Medulla oblongata (tissue), 1 donor: Measurements from ENCODE around the gene KCNJ13.
A peak's percentile ranks its signal among the peaks of the same experiment; 100 is the strongest.
"Not testable (repeated sequence)": the region's sequence is repeated elsewhere in the genome, so short reads cannot be mapped to it uniquely, and the experiment has no call there.

Experiments used
- DNase-seq: peaks from one replicate; pipeline ENCODE4 v3.0.0-alpha.2; 2015; ENCODE audit errors: extremely low spot score

The KCNJ13 gene

DNA sequence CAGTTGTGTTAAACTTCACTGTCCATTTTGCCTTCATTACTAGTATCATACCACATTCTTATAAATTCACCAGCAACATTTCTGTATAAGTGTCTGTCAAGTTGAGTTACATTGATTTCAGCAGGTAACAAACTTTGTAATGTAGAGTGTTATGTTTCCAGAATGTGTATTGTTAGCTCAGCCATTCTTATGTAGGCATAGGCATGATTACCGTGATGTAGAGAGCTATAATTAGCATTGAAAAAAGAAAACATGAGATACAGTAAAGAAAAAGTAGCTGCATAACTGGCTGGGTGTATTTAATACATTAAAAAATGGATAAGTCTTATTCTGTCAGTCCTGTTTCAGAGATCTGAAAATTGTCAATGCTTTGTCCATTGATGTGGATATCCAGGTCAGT is 8.5 kb downstream of the KCNJ13 start:
- no peak for DNase-seq

DNA sequence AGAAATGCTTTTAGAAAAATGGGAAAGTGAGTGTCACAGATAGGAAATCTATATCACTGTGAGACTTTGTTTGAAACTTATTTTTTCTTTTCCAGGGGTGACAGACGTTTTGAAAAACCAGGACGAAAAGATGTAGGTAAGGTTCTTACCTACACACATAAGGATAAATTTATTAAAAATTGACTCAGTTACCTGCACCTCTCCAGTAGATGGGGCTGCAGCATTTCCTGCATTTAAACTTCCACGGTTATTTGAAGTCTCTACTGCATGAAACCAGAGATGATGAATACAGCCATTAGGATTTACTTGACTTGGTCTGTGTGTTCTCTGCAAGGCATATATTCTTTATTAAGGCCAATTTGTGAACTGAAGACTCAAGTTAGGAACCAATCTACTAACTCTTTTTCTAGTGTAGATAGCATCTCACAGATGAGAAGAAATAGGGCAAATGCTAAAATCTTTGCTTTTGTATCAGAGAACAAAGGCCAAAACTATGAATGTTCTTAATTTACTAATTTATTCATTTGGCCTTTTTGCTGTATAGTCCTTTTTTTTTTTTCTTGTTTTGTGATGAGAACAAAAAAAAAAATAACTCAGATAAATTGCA is 15.0 kb downstream of the KCNJ13 start:
- peak; percentile 26 for DNase-seq

DNA sequence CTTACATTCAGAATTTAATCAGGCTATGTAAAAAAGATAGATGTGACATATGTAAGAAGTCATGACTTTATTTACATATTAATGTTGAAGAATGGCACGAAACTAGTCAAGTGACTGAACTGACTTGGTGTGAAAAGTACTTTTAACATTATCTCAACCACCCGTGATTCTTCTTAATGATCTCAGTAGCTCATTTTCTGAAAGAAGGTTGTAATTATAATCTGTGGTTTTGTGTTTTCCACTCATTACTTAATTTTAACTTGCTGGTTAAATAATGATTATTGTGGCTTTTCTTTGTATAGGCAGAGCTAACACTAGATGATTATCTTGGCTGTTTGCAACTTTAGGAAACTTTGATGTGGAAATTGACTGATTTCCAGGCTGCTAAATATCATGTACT is 18.5 kb downstream of the KCNJ13 start:
- no peak for DNase-seq

DNA sequence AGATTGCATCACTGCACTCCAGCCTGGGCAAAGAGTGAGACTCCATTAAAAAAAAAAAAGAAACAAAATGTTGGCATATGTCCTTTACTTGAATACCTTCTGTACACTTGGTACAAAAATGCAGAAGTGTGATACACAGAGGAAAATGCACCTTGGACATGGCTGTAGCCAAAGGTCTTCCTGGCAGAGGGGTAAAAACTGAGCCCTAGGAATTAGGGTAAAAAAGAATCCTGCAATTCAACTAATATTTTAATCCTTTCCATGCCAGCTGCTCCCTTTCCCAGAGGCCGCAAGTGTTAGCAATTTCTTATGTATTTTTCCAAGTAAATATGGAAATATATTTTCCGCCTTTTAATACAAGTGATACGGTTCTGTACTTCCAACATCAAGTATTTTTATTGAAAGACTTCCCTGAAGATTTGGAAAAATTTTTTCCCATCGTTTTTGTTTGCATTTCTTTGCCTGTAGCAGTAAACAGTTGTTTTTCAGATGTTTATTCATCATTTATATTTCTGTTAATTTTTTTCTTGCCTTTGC is 26.2 kb downstream of the KCNJ13 start:
- DNase-seq = no peak

DNA sequence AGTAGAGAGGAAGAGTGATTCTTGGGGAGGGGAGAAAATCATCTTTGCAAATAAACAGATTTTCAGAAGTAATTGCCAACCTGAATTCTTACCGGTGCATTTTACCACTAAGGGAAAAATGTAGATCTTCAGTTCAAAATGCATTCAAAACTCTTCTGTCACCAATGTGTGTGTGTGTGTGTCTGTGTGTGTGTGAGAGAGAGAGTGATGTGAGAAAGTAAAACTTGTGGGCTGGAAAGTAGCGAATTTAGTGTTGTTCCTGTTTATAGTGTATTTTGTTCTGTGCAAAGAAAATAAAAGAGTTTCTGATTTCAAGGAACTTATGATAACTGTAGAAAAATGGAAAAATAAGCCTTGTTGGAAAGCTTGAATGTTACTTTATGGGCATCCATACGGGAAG is 27.0 kb downstream of the KCNJ13 start:
- no peak for DNase-seq

DNA sequence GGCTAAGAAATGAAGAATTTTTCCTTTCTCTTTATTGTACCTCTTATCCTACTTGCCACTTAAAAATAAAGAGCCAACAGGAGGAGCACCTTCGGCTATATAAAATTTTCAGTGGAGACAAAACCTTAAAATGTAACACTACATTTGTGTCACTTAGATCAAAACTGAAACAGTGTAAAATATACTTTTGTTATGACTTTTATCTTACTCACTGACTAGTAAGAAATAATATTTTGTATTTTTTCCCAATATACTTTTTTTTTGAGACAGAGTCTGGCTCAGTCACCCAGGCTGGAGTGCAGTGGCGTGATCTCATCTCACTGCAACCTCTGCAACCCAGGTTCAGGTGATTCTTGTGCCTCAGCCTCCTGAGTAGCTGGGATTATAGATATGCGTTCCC is 28.3 kb downstream of the KCNJ13 start:
- no peak for DNase-seq

DNA sequence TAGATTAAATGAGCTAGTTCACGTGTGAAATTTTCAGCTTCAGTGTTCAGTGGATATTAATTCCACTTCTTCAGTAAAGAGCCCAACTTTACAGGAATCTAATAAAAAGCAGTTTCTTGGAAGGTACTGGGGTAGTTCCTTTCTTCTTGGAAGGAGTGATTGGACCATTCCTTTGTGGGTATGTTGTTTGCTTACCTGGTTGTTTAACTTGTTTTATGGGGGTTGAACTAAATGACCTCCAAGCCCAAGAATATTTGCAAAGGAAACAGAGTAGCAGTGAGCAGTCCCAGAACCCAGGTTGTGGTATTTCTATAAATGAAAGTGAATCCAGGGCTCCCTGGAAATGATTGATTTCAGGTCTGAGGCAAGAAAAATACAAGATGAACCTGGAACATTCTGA is 31.4 kb downstream of the KCNJ13 start:
- DNase-seq = no peak

DNA sequence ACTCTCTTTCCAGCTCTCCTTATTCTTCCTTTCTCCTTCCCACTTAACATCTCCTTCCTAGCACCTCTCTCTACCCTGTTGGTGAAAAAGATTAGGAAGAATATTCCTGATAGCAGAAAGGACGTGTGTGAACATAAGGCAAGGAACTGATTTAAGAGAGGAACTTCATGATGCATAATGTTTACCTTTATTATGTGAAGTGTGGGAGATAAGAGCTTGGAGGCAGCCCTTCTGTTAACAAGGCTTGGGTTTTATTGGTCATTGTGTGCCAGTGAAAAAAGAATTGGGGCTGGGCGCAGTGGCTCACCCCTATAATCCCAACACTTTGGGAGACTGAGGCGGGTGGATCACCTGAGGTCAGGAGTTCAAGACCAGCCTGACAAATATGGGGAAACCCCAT is 34.4 kb downstream of the KCNJ13 start:
- DNase-seq = no peak

DNA sequence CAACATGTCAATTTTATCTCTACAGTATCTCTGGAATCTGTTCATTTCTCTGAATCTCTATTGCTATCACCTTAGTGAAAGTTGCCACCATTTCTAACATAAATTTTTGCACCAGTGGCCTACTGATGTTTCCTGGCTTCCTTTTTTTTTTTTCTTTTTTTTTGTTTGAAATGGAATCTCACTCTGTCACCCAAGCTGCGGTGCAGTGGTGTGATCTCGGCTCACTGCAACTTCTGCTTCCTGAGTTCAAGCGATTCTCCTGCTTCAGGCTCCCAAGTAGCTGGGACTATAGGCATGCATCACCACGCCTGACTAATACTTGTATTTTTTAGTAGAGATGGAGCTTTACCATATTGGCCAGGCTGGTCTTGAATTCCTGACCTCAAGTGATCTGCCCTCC is 35.1 kb downstream of the KCNJ13 start:
- DNase-seq = no peak

DNA sequence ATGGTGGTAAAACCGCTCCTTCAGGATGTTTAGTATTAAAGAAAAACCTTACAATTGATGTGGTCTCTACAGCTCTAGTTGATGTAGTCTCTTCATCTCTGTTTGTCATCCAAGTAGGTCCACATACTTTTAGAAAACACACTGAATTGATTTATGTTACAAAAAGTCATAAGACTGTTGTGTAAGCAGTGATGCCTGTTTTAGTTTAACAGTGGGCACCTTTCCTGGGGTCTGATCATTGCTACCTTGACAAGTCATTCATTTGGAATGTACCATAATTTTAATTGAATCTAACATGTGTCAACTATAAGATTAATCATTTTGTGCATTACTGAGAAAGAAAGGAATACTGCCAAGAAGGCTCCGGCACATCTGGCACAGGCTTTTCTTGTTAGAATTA is 44.9 kb downstream of the KCNJ13 start:
- DNase-seq = no peak

DNA sequence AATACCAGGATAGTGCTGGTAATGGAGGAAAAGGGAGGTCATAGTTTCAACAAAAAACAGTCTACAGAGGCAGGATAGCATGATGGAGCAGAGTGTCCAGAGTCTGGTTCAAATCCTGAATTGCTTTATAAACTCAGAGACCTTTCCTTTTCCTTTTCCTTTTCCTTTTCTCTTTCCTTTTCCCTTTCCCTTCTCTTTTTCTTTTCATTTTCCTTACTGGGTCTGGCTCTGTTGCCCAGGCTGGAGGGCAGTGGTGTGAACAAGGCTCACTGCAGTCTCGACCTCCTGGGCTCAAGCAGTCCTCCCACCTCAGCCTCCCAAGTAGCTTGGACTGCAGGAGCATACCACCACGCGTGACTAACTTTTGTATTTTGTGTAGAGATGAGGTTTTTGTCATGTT is 47.6 kb downstream of the KCNJ13 start:
- no peak for DNase-seq

DNA sequence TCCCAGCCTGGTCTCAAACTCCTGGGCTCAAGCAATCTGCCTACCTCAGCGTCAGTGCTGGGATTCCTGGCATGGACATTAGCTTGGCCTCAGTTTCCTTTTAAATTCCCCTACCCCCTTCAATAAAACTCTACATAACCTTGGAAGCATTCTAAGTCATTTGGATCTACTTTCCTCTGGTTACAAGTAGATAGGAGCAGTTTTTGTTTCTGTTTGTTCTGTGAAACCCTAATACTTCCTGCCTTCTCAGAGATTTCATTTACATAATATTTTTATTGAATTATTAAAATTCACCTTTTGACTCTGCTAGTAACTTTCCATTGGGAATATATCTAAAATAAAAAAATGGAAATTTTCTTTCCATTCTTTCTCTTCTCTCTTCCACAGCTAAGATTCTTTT is 53.3 kb downstream of the KCNJ13 start:
- no peak for DNase-seq

DNA sequence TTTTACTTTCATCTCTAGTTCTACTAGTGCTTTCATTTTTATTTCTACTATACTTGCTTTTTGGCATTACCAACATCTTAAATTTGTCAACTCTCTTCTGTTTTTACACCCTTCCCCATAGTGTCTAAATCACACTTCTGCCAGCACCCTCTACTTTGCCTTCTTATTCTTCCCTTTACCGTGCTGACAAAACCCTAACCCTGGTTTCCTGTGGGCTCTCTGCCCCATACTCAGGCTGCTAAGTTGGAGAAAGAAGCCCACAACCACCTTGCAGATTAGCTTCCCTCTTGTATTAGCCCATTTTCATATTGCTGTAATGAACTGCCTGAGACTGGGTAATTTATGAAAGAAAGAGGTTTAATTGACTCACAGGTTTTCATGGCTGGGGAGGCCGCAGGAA is 54.5 kb downstream of the KCNJ13 start:
- DNase-seq = no peak

DNA sequence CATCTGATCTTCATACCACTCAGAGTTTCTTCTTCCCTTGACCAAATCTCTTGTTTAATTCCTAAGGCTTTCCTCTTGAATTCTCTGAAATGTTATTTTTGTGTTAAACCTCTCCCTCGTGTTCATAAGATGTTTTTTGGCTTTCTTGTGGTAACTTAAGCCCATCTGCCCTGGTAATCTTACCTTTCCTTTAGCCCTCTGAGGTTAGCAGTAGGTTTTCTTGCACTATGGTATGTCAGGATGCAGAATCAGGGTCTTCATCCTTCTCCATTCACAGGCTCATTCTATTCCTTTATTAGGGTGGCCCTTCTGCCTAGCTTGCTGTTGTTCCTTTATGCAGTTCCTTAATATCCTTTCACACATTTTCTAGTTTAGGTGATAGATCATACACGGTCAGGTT is 55.1 kb downstream of the KCNJ13 start:
- DNase-seq = no peak

DNA sequence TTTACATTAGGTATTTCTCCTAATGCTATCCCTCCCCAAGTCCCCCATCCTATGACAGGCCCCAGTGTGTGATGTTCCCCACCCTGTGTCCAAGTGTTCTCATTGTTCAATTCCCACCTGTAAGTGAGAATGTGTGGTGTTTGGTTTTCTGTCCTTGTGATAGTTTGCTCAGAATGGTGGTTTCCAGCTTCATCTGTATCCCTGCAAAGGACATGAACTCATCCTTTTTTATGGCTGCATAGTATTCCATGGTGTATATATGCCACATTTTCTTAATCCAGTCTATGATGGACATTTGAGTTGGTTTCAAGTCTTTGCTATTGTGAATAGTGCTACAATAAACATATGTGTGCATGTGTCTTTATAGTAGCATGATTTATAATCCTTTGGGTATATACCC is 56.3 kb downstream of the KCNJ13 start:
- DNase-seq = not testable (repeated sequence)
